ENCODE results near the gene MRTFA.
"Not testable (repeated sequence)": the region's sequence is repeated elsewhere in the genome, so short reads cannot be mapped to it uniquely, and the experiment has no call there.

MRTFA gene

DNA sequence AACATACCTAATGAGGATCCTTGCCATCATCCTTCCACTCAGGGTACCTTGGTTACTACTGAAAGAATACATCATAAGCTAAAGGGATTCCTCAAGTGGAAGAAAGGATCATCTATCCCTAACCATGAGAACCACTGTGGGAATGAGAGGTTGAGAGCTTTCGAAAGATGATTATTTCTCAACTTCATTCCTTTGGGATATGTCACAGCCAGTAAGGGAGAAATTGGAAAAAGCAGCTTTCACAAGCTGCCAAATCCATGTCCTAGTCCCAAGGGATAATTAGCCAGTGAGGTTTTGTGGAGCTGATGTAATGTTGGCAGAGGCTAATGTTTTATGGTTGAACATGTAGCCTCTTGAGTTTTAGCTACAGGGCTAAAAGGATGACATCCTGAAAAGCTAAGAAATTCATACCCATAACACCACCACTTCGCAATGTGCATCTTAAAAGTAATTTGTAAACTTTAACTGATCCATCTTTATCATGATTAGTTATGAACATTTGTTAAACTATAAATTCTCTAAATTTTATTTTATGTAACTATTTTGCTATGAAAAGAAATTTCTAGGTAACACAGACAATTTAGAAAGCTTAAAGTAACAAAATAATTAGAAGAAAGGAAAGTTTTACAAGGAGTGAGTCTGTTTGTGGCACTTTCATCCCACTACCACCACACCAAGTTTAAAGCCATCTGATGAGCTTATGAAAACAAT lies 123.9 kb downstream of the MRTFA start:
- Histone ChIP-seq H3K27me3 (ENCODE audit: insufficient read depth, low read length) (no peaks in the 10 kb centered on the region), H3K36me3 (ENCODE audit: insufficient read depth, low read depth, low read length) (no peaks in the 10 kb centered on the region), H3K9ac (ENCODE audit: low read depth, low read length) (no peak overlapping the region), H3K4me1 (ENCODE audit: insufficient read depth, low read length) (peaks cover 15% of the 10 kb centered on the region), H3K27ac (ENCODE audit: low read length) (no peak overlapping the region), H3K9me3 (ENCODE audit: insufficient read depth, low read depth, low read length) (no peaks in the 10 kb centered on the region), H3K4me3 (ENCODE audit: low read length) (no peak overlapping the region)

DNA sequence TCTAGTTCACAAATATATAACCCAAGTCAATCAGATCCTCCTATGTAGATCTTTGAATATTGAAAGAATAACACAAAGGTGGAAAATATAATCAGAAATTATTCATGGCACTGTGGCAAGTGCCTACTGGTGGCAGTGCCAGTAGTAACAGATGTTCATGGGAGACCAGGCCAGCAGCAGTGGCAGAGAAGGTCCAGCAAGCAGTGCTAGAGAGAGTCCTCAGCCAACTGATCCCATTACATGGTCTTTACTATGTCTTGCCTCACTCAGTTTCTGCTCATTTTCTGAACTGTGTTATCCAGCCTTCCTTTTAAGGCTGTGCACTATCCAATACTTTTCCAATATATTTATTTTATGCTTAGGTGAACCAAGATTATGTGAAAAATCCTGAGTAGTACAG lies 124.9 kb downstream of the MRTFA start:
- Histone ChIP-seq H3K9me3 (ENCODE audit: insufficient read depth, low read depth, low read length) (no peaks in the 10 kb centered on the region), H3K4me3 (ENCODE audit: low read length) (no peak overlapping the region), H3K4me1 (ENCODE audit: insufficient read depth, low read length) (peaks cover 10% of the 10 kb centered on the region), H3K27me3 (ENCODE audit: insufficient read depth, low read length) (no peaks in the 10 kb centered on the region), H3K36me3 (ENCODE audit: insufficient read depth, low read depth, low read length) (no peaks in the 10 kb centered on the region), H3K27ac (ENCODE audit: low read length) (no peak overlapping the region), H3K9ac (ENCODE audit: low read depth, low read length) (no peak overlapping the region)

DNA sequence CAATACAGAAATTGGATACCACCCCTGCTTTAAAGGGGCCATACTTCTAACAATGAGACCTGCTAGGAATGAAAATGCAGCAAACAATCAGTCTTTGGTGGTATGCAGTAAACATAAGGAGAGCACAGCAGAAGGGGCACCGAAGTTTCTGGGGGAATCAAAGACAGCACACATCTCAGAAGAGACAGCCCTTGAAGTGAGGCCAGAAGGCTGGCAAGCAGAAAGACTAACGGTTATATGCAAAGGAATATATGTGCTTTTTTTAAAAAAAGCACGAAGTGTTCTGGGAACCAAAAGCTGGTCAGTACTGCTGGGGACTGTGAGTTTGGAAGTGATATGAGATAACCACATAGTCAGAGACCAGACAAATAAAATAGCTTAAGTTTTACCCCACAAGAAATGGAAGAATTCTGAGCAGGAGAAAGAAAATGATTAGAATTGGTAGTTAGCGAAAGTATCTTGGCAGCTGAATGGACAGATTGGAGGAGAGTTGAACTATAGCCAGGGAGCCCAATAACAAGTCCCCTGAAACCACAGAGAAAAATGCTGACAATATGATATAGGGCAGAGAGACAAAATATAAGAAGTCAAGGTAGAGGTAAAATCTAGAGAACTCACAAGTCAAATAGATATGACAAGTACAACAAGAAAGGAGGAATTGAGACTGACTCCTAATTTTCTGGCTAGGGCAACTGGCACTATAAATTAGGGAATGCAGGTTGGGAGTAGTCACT lies 125.7 kb downstream of the MRTFA start:
- Histone ChIP-seq H3K27me3 (ENCODE audit: insufficient read depth, low read length) (no peaks in the 10 kb centered on the region), H3K27ac (ENCODE audit: low read length) (no peak overlapping the region), H3K4me1 (ENCODE audit: insufficient read depth, low read length) (peaks cover 10% of the 10 kb centered on the region), H3K4me3 (ENCODE audit: low read length) (no peak overlapping the region), H3K9me3 (ENCODE audit: insufficient read depth, low read depth, low read length) (no peaks in the 10 kb centered on the region), H3K36me3 (ENCODE audit: insufficient read depth, low read depth, low read length) (no peaks in the 10 kb centered on the region), H3K9ac (ENCODE audit: low read depth, low read length) (no peak overlapping the region)

DNA sequence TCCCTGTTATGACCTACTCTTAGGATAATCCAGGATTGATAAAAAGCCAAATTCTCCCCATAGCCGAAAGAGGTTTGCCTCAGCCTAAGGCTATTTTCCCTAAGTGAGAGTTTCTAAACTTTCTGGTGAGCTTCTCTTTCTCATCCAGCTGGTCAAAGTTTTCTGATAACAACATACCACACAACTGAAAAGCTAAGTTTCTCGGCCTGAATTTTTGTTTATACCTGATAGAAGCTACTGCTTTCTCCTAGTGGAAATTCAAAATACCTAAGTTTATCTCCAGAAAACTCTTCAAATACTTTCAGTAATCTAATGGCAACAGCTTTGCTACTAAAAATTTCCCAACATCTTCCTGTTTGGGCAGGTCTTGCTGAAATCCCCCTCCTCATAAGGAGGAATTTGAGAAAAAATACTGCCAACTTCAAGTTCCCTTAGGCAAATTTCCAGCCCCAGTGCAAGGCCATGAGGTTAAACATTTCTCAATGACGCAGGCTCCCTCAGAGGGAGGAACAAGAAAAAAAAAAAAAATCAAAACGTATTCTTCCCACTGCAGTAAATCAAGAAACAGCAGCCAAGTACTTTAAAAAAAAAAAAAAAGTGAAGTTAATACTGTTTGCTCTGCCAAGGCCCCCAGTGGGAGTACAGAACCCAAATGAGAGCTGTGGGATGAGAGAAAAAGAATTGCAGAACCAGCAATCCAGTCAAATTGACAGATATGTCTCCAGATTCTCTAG lies 127.0 kb downstream of the MRTFA start:
- no peak overlapping the region for H3K4me3 ChIP-seq (ENCODE audit: low read length)
- no peak overlapping the region for H3K9ac ChIP-seq (ENCODE audit: low read depth, low read length)
- no peaks in the 10 kb centered on the region for H3K36me3 ChIP-seq (ENCODE audit: insufficient read depth, low read depth, low read length)
- no peaks in the 10 kb centered on the region for H3K27me3 ChIP-seq (ENCODE audit: insufficient read depth, low read length)
- H3K9me3 ChIP-seq (ENCODE audit: insufficient read depth, low read depth, low read length): no peaks in the 10 kb centered on the region
- H3K4me1 ChIP-seq (ENCODE audit: insufficient read depth, low read length): peaks cover 10% of the 10 kb centered on the region
- H3K27ac ChIP-seq (ENCODE audit: low read length): no peak overlapping the region

DNA sequence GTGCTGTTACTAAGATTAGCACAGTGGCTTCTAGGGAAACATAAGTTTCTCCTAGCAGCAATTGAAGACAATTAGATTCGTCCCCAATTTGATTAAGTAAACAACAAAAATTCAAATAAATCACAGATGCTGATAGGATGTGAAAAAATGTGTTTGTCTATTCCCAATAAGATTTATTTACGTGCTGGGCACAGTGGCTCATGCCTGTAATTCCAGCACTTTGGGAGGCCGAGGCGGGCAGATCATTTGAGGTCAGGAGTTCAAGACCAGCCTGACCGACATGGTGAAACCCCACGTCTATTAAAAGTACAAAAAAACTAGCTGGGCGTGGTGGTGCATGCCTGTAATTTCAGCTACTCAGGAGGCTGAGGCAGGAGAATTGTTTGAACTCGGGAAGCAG lies 128.5 kb downstream of the MRTFA start:
- H3K9ac ChIP-seq (ENCODE audit: low read depth, low read length); H3K4me1 ChIP-seq (ENCODE audit: insufficient read depth, low read length); H3K27ac ChIP-seq (ENCODE audit: low read length); H3K4me3 ChIP-seq (ENCODE audit: low read length); H3K27me3 ChIP-seq (ENCODE audit: insufficient read depth, low read length); H3K9me3 ChIP-seq (ENCODE audit: insufficient read depth, low read depth, low read length); H3K36me3 ChIP-seq (ENCODE audit: insufficient read depth, low read depth, low read length): not testable (repeated sequence)

DNA sequence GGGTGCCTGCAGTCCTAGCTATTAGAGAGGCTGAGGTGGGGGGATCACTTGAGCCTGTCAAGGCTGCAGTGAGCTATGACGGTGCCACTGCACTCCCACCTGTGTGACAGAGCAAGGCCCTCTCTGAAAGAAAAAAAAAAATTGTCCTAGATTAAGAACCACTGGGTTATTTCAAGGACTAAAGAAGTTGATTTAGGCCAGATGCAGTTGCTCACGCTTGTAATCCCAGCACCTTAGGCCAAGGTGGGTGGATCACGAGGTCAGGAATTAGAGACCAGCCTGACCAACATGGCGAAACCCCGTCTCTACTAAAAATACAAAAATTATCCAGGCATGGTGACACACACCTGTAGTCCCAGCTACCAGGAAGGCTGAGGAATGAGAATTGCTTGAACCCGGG lies 129.0 kb downstream of the MRTFA start:
- Histone ChIP-seq H3K4me3 (ENCODE audit: low read length) (no peak overlapping the region), H3K27ac (ENCODE audit: low read length) (no peak overlapping the region), H3K9ac (ENCODE audit: low read depth, low read length) (no peak overlapping the region), H3K9me3 (ENCODE audit: insufficient read depth, low read depth, low read length) (peaks cover 9% of the 10 kb centered on the region), H3K4me1 (ENCODE audit: insufficient read depth, low read length) (peaks cover 10% of the 10 kb centered on the region), H3K36me3 (ENCODE audit: insufficient read depth, low read depth, low read length) (no peaks in the 10 kb centered on the region), H3K27me3 (ENCODE audit: insufficient read depth, low read length) (no peaks in the 10 kb centered on the region)

DNA sequence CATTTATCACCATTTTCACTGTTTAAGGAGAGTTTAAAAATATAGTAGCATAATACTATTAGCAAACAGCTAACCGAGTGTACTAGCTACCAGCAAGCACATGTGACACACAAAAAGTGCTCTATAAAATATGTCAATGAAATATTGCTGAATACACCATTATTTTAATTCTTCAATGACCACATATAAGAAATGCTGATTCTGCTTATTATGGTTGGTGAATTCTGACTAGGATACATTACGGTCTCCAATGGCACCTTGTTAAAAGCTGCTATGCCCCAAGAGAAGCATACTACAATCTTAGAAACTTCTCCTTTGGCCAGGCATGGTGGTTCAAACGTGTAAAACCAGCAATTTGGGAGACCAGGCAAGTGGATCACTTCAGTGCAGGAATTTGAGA lies 129.8 kb downstream of the MRTFA start:
- Histone ChIP-seq H3K4me3 (ENCODE audit: low read length) (no peak overlapping the region), H3K9me3 (ENCODE audit: insufficient read depth, low read depth, low read length) (peaks cover 9% of the 10 kb centered on the region), H3K27me3 (ENCODE audit: insufficient read depth, low read length) (no peaks in the 10 kb centered on the region), H3K4me1 (ENCODE audit: insufficient read depth, low read length) (peaks cover 10% of the 10 kb centered on the region), H3K36me3 (ENCODE audit: insufficient read depth, low read depth, low read length) (no peaks in the 10 kb centered on the region), H3K27ac (ENCODE audit: low read length) (no peak overlapping the region), H3K9ac (ENCODE audit: low read depth, low read length) (no peak overlapping the region)

DNA sequence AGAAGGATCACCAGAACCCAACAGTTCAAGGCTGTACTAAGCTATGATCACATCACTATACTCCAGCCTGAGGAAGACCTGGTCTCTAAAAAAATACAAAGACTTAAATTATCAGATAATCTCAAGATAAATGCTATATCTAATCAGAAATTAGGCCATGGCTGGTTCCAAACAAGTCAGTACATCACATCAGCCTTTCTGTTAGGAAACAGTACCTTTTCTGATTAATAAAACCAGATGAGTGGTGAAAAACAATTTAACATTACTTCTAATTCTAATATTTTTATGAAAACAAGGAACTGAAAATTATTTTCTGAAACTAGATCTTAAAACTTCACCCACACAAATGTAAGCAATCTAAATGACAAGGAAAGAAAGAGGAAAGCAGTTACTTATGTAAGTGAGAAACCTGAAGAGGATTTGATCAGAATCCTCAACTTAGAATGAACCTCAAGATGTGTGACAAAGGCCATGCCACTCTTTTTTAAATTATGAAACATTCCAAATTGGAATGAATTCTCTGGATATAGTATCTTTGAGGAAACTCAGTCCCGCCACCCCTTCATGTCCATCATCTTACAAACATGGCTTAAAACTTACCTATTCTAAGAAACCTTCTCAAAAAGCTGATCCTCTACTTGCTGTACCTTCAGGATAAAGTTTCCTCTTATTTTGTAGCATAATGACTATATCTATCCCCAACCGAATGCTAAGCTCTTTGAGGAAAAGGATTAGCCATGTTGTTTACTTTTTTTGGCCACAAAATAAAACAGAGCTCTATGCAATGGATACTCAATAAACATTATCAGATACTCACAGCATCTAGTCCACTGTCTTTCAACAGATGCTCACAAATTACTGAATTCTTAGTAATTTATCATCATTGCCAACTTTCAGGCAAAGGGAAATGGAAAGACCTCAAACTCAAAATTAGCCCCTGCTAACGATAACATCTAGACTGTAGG lies 132.0 kb downstream of the MRTFA start:
- Histone ChIP-seq H3K36me3 (ENCODE audit: insufficient read depth, low read depth, low read length) (no peaks in the 10 kb centered on the region), H3K27ac (ENCODE audit: low read length) (no peak overlapping the region), H3K4me3 (ENCODE audit: low read length) (no peak overlapping the region), H3K4me1 (ENCODE audit: insufficient read depth, low read length) (peaks cover 1% of the 10 kb centered on the region; the same call in 1 of the 2 replicates), H3K27me3 (ENCODE audit: insufficient read depth, low read length) (no peaks in the 10 kb centered on the region), H3K9ac (ENCODE audit: low read depth, low read length) (no peak overlapping the region), H3K9me3 (ENCODE audit: insufficient read depth, low read depth, low read length) (peaks cover 9% of the 10 kb centered on the region)

DNA sequence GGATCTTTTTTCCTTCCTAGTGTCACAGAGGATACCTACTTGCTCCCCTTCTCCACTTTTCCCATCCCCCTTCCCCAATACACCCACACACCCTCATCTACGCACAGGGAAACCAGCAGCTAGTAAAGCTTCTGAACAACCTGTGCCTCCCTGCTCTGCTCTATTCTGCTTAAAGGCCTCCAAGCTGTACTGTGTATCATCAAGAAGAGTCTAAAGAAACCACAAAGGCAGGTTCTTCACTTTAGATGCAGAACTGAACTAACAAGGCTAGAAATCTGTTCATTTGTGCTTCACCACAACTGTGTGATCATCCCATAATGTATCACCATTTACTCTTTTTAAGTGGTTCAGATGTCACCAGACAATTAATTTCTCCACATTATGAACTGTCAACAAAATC lies 133.6 kb downstream of the MRTFA start:
- Histone ChIP-seq H3K36me3 (ENCODE audit: insufficient read depth, low read depth, low read length) (no peaks in the 10 kb centered on the region), H3K4me1 (ENCODE audit: insufficient read depth, low read length) (peaks cover 12% of the 10 kb centered on the region), H3K9me3 (ENCODE audit: insufficient read depth, low read depth, low read length) (peaks cover 9% of the 10 kb centered on the region), H3K27me3 (ENCODE audit: insufficient read depth, low read length) (no peaks in the 10 kb centered on the region), H3K4me3 (ENCODE audit: low read length) (no peak overlapping the region), H3K27ac (ENCODE audit: low read length) (no peak overlapping the region), H3K9ac (ENCODE audit: low read depth, low read length) (no peak overlapping the region)

DNA sequence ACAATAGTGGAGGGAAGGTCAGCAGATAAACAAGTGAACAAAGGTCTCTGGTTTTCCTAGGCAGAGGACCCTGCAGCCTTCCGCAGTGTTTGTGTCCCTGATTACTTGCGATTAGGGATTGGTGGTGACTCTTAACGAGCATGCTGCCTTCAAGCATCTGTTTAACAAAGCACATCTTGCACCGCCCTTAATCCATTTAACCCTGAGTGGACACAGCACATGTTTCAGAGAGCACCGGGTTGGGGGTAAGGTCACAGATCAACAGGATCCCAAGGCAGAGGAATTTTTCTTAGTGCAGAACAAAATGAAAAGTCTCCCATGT lies 136.1 kb downstream of the MRTFA start:
- not testable (repeated sequence) for H3K9me3 ChIP-seq (ENCODE audit: insufficient read depth, low read depth, low read length); H3K27me3 ChIP-seq (ENCODE audit: insufficient read depth, low read length); H3K27ac ChIP-seq (ENCODE audit: low read length); H3K9ac ChIP-seq (ENCODE audit: low read depth, low read length); H3K36me3 ChIP-seq (ENCODE audit: insufficient read depth, low read depth, low read length); H3K4me3 ChIP-seq (ENCODE audit: low read length)
- peaks cover 12% of the 10 kb centered on the region for H3K4me1 ChIP-seq (ENCODE audit: insufficient read depth, low read length)

DNA sequence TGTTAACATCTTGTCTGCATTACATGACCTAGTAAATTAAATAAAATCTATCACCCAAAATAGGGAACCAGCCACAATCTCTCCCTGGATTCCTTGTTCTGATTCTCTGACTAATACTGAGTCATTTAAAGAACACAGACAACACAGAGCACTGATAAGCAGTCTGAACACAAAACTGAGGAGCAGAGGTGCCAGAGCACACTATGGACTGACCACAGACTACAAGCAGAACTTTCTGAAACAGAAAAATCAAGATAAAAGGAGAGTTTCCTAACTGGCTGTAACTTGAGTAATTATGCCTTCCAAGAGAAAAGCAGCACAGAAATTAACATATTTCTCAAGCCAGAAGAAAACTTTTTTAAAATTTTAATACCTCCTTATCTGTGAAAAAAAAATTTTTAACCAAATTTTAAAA lies 137.3 kb downstream of the MRTFA start:
- H3K27ac ChIP-seq (ENCODE audit: low read length): no peak overlapping the region
- H3K4me1 ChIP-seq (ENCODE audit: insufficient read depth, low read length): peaks cover 12% of the 10 kb centered on the region
- no peak overlapping the region; the same call in 1 of the 2 replicates for H3K4me3 ChIP-seq (ENCODE audit: low read length)
- H3K9ac ChIP-seq (ENCODE audit: low read depth, low read length): 0 out of 2 replicates have a peak overlapping the region, but pooled peaks have one; percentile 17
- no peaks in the 10 kb centered on the region for H3K36me3 ChIP-seq (ENCODE audit: insufficient read depth, low read depth, low read length)
- no peaks in the 10 kb centered on the region for H3K27me3 ChIP-seq (ENCODE audit: insufficient read depth, low read length)
- H3K9me3 ChIP-seq (ENCODE audit: insufficient read depth, low read depth, low read length): peaks cover 9% of the 10 kb centered on the region

Data from iPS-20b (cell line).